ENCODE results near the gene IQSEC3.
A peak's percentile ranks its signal among the peaks of the same experiment; 100 is the strongest.

The IQSEC3 gene

GRCh38 chr12:144650-145284 lies 78.2 kb downstream of the IQSEC3 start:
- H3K27me3 Mint-ChIP-seq (ENCODE audit: low read depth): peaks cover 33% of the 10 kb centered on the region
- no peak for TF ChIP-seq CTCF (IDR thresholded peaks at IDR 0.05; ENCODE audit: unreplicated experiment in 3 of 3)
- no peaks in the 10 kb centered on the region for H3K9me3 Mint-ChIP-seq
- peaks cover 54% of the 10 kb centered on the region for H3K4me1 Mint-ChIP-seq
- peak overlapping the region; percentile 85 to 94 (median 87) for H3K27ac Mint-ChIP-seq
- H3K36me3 Mint-ChIP-seq (ENCODE audit: low read depth): peaks cover 3% of the 10 kb centered on the region
- H3K4me3 Mint-ChIP-seq: no peak overlapping the region

GRCh38 chr12:145369-145960 lies 78.9 kb downstream of the IQSEC3 start:
- Mint-ChIP-seq H3K4me3 (peak overlapping the region in 2 of 3 experiments; percentile 5 to 15), H3K27me3 (ENCODE audit: low read depth) (peaks cover 31% of the 10 kb centered on the region), H3K27ac (peak overlapping the region; percentile 85 to 87 (median 86)), H3K4me1 (peaks cover 47% of the 10 kb centered on the region), H3K9me3 (no peaks in the 10 kb centered on the region), H3K36me3 (ENCODE audit: low read depth) (peaks cover 3% of the 10 kb centered on the region)
- TF ChIP-seq CTCF (IDR thresholded peaks at IDR 0.05; ENCODE audit: unreplicated experiment in 3 of 3): no peak

- no peak for TF ChIP-seq CTCF (IDR thresholded peaks at IDR 0.05; ENCODE audit: unreplicated experiment in 3 of 3)
- Mint-ChIP-seq H3K9me3 (no peaks in the 10 kb centered on the region), H3K27me3 (ENCODE audit: low read depth) (peaks cover 15% of the 10 kb centered on the region), H3K4me3 (no peak overlapping the region), H3K27ac (no peak overlapping the region), H3K36me3 (ENCODE audit: low read depth) (peaks cover 3% of the 10 kb centered on the region), H3K4me1 (peaks cover 38% of the 10 kb centered on the region)
These were observed 80.7 kb downstream of the IQSEC3 start for GRCh38 chr12:147242-147641.

GRCh38 chr12:148676-149416 lies 82.3 kb downstream of the IQSEC3 start:
- Mint-ChIP-seq H3K4me1 (peaks cover 39% of the 10 kb centered on the region), H3K27ac (peak overlapping the region in 1 of 3 experiments; percentile 22), H3K27me3 (ENCODE audit: low read depth) (peaks cover 21% of the 10 kb centered on the region), H3K36me3 (ENCODE audit: low read depth) (no peaks in the 10 kb centered on the region), H3K9me3 (no peaks in the 10 kb centered on the region), H3K4me3 (no peak overlapping the region)
- TF ChIP-seq CTCF (IDR thresholded peaks at IDR 0.05; ENCODE audit: unreplicated experiment in 3 of 3): no peak

GRCh38 chr12:151579-151978 lies 85.0 kb downstream of the IQSEC3 start:
- H3K36me3 Mint-ChIP-seq (ENCODE audit: low read depth): no peaks in the 10 kb centered on the region
- no peaks in the 10 kb centered on the region for H3K9me3 Mint-ChIP-seq
- TF ChIP-seq CTCF (IDR thresholded peaks at IDR 0.05; ENCODE audit: unreplicated experiment in 3 of 3): no peak
- H3K4me1 Mint-ChIP-seq: peaks cover 24% of the 10 kb centered on the region
- H3K4me3 Mint-ChIP-seq: no peak overlapping the region
- no peak overlapping the region for H3K27ac Mint-ChIP-seq
- peaks cover 17% of the 10 kb centered on the region for H3K27me3 Mint-ChIP-seq (ENCODE audit: low read depth)
